Adrenal gland (tissue), 12 donors: ENCODE data around the gene CYP1A2. TPM values are rescaled to one million over a fixed set of nuclear protein-coding genes. Genes with fewer than 3 reads are reported as not detected.
"Not testable (repeated sequence)": the region's sequence is repeated elsewhere in the genome, so short reads cannot be mapped to it uniquely, and the experiment has no call there.

Experiments
- DNase-seq, 7 donors: peaks; one replicate each; pipeline ENCODE4 v3.0.0-alpha.2; 2019 to 2020
- H3K27ac ChIP-seq, 5 donors: fragments of 200-600 bp; sonication (generic) in 4 of 5; 1 replicate in 3 of 5; 2 replicates in 2 of 5; pipeline versions ENCODE4 v1.5.1 to v1.8.0; 2016 to 2020; ENCODE audit warnings: mild to moderate bottlenecking in 1 of 5
- H3K27me3 ChIP-seq: fragments of 200-600 bp; 2 replicates; pipeline ENCODE4 v1.8.0; 2021
- H3K36me3 ChIP-seq, 2 donors: fragments of 200-600 bp; replicated peaks in 1 of 2; 1 replicate in 1 of 2; 2 replicates in 1 of 2; pipeline versions ENCODE4 v1.5.1 to v1.8.0; 2018 to 2022
- H3K4me1 ChIP-seq, 2 donors: fragments of 200-600 bp; replicated peaks in 1 of 2; 1 replicate in 1 of 2; 2 replicates in 1 of 2; pipeline versions ENCODE4 v1.5.1 to v1.8.0; 2018 to 2021
- H3K4me3 ChIP-seq, 4 donors: fragments of 200-600 bp; sonication (generic) in 3 of 4; one replicate each; pipeline ENCODE4 v1.5.1; 2016 to 2018
- H3K9me3 ChIP-seq, 3 donors: fragments of 200-600 bp; sonication (generic) in 1 of 3; replicated peaks in 1 of 3; 1 replicate in 2 of 3; 2 replicates in 1 of 3; pipeline versions ENCODE4 v1.5.1 to v1.8.0; 2016 to 2021
- POLR2A ChIP-seq, 2 donors: fragments of 450-650 bp; IDR thresholded peaks; one replicate each; pipeline ENCODE4 v1.6.1; 2017; ENCODE audit warnings: antibody characterized with exemption in 2 of 2, mild to moderate bottlenecking in 2 of 2, moderate library complexity in 1 of 2
- WGBS, 4 donors: extraction: QIAGEN DNeasy Blood & Tissue Kit in 2 of 4; methylation state at CpG; one replicate each; pipeline versions ENCODE4 v1.1.5 to v1.1.7; 2013 to 2017; 5-methylcytosine and 5-hydroxymethylcytosine counted together
- intact Hi-C, 2 donors: fragments of 100-400 bp; cut with DNase I; formaldehyde crosslinking; loops; one replicate each; pipeline versions ENCODE4 v1.14.1 to v1.15.0; 2022 to 2023
- polyA plus RNA-seq, 3 donors: library from polyadenylated mRNA; stranded (reverse); fragments of 200-250 nt in 2 of 3; fragments of 350-450 nt in 1 of 3; fragmentation: Illumina TruSeq in 1 of 3; extraction: RNeasy Lipid Tissue Mini Kit (QIAGEN cat#74804) in 1 of 3; gene quantifications; one replicate each; pipeline ENCODE4 v1.2.3, GENCODE V29; 2013 to 2014
- total RNA-seq, 9 donors: library from RNA; depleted of rRNA in 4 of 9; stranded (reverse); fragments of >200 nt in 4 of 9; fragments of 120-200 nt in 1 of 9; fragmentation: NEBNext Ultra II Directional in 1 of 9; extraction: Animal tissue kit (Norgen Biotek cat#: 25700) in 1 of 9; gene quantifications; one replicate each; pipeline versions ENCODE4 v1.1.0 to v1.2.4, GENCODE V29; 2013 to 2023
- TF ChIP-seq, protein P1 (sequence below), 6 experiments: fragments of 450-650 bp in 4 of 6; fragments of 200-600 bp in 2 of 6; sonication (generic) in 1 of 6; IDR thresholded peaks; 1 replicate in 5 of 6; 2 replicates in 1 of 6; pipeline versions ENCODE4 v1.5.1 to v1.8.0; 2016 to 2021; ENCODE audit warnings: antibody characterized with exemption in 6 of 6, mild to moderate bottlenecking in 2 of 6, moderate library complexity in 1 of 6
- donor health status: healthy with polysubstance abuse.
- donor health status: Bipolar disorder and iron deficiency.
- donor health status: DM: yes; HTN: yes; CAD: no.
- donor health status: DM: no; HTN: no; CAD: no.
- donor health status: DM: no; HTN: no; CAD: no.
- donor health status: DM: yes; HTN: yes; CAD: no.

The CYP1A2 gene
- total and polyA plus RNA-seq, 12 donors: not detected

- Histone ChIP-seq H3K36me3 (no peaks in the 10 kb centered on the region), H3K4me3 (peak overlapping the region in 2 of 4 donors; percentile 20 to 58), H3K27me3 (no peaks in the 10 kb centered on the region), H3K9me3 (no peaks in the 10 kb centered on the region), H3K27ac (no peak overlapping the region), H3K4me1 (peaks cover 0 to 14% of the 10 kb centered on the region in 2 donors)
- DNase-seq: peak in 5 of 7 donors; percentile 29 to 52 (median 37)
- TF ChIP-seq, protein P1, sequence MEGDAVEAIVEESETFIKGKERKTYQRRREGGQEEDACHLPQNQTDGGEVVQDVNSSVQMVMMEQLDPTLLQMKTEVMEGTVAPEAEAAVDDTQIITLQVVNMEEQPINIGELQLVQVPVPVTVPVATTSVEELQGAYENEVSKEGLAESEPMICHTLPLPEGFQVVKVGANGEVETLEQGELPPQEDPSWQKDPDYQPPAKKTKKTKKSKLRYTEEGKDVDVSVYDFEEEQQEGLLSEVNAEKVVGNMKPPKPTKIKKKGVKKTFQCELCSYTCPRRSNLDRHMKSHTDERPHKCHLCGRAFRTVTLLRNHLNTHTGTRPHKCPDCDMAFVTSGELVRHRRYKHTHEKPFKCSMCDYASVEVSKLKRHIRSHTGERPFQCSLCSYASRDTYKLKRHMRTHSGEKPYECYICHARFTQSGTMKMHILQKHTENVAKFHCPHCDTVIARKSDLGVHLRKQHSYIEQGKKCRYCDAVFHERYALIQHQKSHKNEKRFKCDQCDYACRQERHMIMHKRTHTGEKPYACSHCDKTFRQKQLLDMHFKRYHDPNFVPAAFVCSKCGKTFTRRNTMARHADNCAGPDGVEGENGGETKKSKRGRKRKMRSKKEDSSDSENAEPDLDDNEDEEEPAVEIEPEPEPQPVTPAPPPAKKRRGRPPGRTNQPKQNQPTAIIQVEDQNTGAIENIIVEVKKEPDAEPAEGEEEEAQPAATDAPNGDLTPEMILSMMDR (IDR thresholded peaks at IDR 0.05): no peak
- no peak for TF ChIP-seq POLR2A (IDR thresholded peaks at IDR 0.05)
- 0 to 3% (median 2%) methylated on average over 5 to 86 of the region's 86 CpGs for WGBS, 4 donors
- intact Hi-C loops: no loop called here
Observed at GRCh38 chr15:74725845-74726773, 22.5 kb upstream of the CYP1A2 start.

GRCh38 chr15:74726774-74727164 lies 21.9 kb upstream of the CYP1A2 start:
- Histone ChIP-seq H3K4me3 (peak overlapping the region in 1 of 4 donors; percentile 58), H3K36me3 (no peaks in the 10 kb centered on the region), H3K27ac (no peak overlapping the region), H3K4me1 (peaks cover 0 to 14% of the 10 kb centered on the region in 2 donors), H3K9me3 (no peaks in the 10 kb centered on the region), H3K27me3 (no peaks in the 10 kb centered on the region)
- 48 to 60% (median 53%) methylated on average over 21 to 24 of the region's 24 CpGs for WGBS, 4 donors
- intact Hi-C loops: no loop called here
- DNase-seq: no peak
- TF ChIP-seq POLR2A (IDR thresholded peaks at IDR 0.05): no peak
- TF ChIP-seq, protein P1 (IDR thresholded peaks at IDR 0.05): no peak

GRCh38 chr15:74727727-74728126 lies 20.9 kb upstream of the CYP1A2 start:
- intact Hi-C loops: no loop called here
- WGBS, 4 donors: 46 to 67% (median 53%) methylated on average over 4 to 7 of the region's 7 CpGs
- H3K36me3 ChIP-seq: no peaks in the 10 kb centered on the region

GRCh38 chr15:74728699-74729098 lies 19.9 kb upstream of the CYP1A2 start:
- WGBS, 4 donors: 82 to 84% (median 84%) methylated on average over 10 to 19 of the region's 30 CpGs; no CpG with 5 or more reads in 1 of the 4 donors
- H3K27me3 ChIP-seq, H3K4me3 ChIP-seq, H3K36me3 ChIP-seq, H3K9me3 ChIP-seq, intact Hi-C loops, DNase-seq, H3K27ac ChIP-seq: not testable (repeated sequence)
- peaks cover 0 to 14% of the 10 kb centered on the region in 2 donors for H3K4me1 ChIP-seq

More at GRCh38 chr15:74727727-74728126, 20.9 kb upstream of the CYP1A2 start:
- no peak overlapping the region for H3K27ac ChIP-seq
- H3K27me3 ChIP-seq: no peaks in the 10 kb centered on the region
- H3K4me3 ChIP-seq: no peak overlapping the region
- H3K9me3 ChIP-seq: no peaks in the 10 kb centered on the region
- DNase-seq: peak in 4 of 7 donors; percentile 23 to 53 (median 36)
- H3K4me1 ChIP-seq: peaks cover 0 to 14% of the 10 kb centered on the region in 2 donors
- TF ChIP-seq, protein P1 (IDR thresholded peaks at IDR 0.05): no peak
- TF ChIP-seq POLR2A (IDR thresholded peaks at IDR 0.05): no peak

GRCh38 chr15:74729372-74729771 lies 19.3 kb upstream of the CYP1A2 start:
- intact Hi-C loops, DNase-seq, H3K36me3 ChIP-seq, H3K9me3 ChIP-seq, H3K4me3 ChIP-seq, H3K27me3 ChIP-seq, H3K27ac ChIP-seq: not testable (repeated sequence)
- WGBS, 4 donors: 77 to 92% (median 81%) methylated on average over 6 of the region's 6 CpGs
- peaks cover 0 to 14% of the 10 kb centered on the region in 2 donors for H3K4me1 ChIP-seq
